GM21825 (cell line): Measurements from ENCODE around the gene DNMBP.
"Not testable (repeated sequence)": the region's sequence is repeated elsewhere in the genome, so short reads cannot be mapped to it uniquely, and the experiment has no call there.

ENCODE experiments used
- ATAC-seq: cut with Tn5 transposase; IDR thresholded peaks from one replicate; pipeline ENCODE4 v1.9.1; 2021; ENCODE audit warnings: mild to moderate bottlenecking, moderate library complexity; ENCODE audit not compliant: unreplicated experiment

Gene DNMBP

DNA sequence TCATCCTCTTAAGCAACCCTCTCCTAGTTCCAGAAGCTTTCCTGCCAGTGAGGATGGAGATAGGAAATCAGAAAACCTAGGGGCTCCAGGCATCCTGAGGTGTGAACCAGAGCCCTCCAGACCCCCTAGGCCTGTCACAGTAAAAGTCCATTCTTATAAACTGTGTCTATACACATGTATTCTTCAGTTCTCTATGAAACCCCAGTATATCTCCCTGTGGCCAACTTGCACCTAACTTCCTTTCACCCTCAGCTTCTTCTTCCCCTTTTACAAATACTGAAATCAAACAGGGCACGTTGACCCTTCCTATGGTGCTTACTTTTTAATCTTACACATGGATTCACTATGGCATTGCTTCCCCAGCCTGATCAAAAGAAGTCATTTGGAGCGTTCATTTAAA lies 168.9 kb downstream of the DNMBP start:
- not testable (repeated sequence) for ATAC-seq

DNA sequence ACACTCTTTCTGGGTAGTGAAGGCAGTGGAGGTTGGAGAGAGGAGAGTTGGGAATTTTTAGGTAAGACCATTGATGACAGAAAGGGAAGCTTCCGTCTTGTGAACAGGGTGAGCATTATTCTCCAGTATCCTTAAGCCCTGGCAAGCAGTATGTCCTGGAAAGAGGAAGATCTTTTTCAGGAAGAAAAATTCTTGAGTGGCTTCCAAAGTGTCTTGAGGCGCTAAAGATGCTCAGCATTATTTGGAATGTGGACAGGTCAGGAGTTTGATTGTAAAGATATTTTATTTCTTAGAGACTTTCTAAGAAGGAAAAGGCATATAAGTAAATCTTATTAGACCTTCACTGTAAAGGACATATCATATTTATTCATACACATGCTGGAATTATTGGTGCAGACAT lies 173.0 kb downstream of the DNMBP start:
- ATAC-seq, result no peak

DNA sequence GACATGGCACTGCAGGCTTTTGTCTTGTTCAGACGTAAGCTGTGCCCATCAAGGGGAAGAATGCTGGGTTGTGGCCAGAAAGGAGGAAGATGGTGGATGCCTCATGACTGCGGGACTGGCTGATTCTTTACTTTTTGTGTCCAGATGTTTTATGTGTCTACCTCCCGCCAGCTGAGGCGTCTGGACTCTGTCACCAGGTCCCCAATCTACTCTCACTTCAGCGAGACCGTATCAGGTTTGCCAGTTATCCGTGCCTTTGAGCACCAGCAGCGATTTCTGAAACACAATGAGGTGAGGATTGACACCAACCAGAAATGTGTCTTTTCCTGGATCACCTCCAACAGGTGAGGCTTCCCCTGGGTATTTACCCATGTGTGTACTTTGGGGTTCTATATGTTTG lies 173.8 kb downstream of the DNMBP start:
- no peak for ATAC-seq

DNA sequence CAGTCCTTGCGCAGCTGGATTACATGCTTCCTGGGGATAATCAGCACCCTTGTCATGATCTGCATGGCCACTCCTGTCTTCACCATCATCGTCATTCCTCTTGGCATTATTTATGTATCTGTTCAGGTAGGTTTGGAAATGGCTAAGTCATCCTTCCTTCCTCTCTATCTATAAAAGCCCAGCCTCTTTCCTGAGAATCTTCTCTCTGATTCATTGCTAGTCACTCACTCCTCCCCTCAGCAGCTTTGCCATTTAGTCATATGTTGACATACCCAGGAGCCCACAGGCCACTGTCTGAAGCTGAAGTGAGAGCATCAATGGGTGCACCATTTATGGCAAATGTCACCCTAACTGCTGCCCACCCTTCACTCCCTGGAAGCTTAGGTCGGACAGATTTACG lies 175.3 kb downstream of the DNMBP start:
- ATAC-seq, result no peak

DNA sequence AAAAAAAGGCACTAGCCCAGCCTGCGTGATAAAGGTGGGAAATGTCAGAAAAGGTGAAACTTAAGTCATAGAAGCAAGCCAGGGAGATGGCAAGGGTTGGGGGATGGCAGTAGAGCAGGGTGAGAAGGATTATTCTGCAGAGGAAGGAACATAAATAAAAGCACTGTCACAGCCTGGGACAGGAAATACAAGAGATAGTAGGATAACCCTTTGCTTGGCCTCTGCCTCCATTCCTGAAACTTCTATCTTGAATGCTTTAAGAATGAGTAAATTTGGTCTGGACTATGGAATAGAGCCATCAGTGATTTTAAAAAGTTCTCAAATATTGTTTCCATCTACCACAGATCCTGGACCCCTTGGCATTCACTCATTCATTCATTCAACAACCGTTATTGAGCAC lies 177.3 kb downstream of the DNMBP start:
- no peak for ATAC-seq

DNA sequence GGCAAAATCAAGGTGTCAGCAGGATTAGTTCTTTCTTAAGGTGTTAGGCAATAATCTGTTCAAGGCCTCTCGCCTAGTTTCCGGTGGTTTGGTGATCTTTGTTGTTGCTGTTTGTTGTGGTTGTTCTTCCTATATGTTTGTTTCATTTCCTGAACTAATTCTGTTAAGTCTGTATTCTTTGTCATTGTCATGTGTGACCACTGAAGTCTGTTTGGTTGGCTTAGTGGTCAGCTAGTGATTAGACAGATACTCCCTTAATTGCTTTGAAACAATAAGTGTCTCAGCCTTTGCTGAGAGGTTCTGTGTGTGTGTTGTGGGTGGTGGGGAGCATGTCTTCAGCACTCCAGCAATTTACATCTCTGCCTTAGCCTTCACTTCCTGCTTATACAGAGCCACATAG lies 181.3 kb downstream of the DNMBP start:
- ATAC-seq, result no peak

DNA sequence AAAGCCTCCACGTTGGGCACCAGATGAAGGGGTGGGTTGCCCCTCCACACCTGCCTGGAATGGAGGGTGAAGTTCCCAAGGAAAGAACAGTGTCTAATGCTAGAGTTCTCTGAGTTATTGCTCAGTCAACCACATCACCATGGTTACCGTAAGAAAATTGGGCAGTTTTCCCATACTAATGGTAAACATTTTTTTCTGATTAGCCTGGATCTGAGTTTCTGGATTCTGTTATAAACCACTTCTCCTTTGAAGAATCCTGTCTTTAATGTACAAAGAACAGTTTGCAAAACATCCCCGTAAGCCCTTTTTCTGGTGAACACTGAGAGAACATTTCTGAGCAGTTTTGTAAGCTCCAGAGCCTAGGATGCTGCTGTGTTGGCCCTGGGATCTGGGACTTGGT lies 181.8 kb downstream of the DNMBP start:
- no peak for ATAC-seq
